GM12873 (cell line): ENCODE measurements around the gene IGSF10.

Experiments used
- CTCF ChIP-seq: IDR thresholded peaks from 2 replicates; pipeline ENCODE4 v1.5.1; 2012; ENCODE audit warnings: low read depth, mild to moderate bottlenecking, moderate library complexity, low read length, control low read depth; ENCODE audit not compliant: insufficient read depth; ENCODE audit errors: missing control alignments

IGSF10 gene

GRCh38 chr3:151460774-151461450 lies at the start of gene IGSF10:
IGSF10 (minus strand) TSS chr3:151461061; CDS start chr3:151458709, 2,352 bp downstream.
- no peak for TF ChIP-seq CTCF

DNA sequence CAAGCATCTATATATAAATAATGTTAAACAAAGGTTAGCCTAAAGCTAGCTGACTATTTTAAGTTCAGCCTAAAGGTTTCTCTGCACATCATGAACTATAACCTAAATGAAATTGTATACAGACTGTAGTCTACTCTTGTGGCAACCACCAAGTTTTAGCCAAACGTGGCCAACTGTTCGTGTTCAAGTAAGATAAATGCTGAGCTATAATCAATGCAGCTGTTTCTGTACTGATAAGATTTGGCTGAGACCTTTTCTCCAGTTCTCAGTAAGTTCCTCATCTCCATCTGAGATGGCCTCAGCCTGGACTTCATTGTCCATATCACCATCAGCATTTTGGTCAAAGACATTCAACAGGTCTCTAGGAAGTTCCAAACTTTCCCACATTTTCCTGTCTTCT lies 43.7 kb upstream of the IGSF10 start:
- TF ChIP-seq CTCF = no peak

- no peak for TF ChIP-seq CTCF
These were observed 42.2 kb upstream of the IGSF10 start for GRCh38 chr3:151503074-151503473.

- no peak for TF ChIP-seq CTCF
These were observed 41.2 kb upstream of the IGSF10 start for GRCh38 chr3:151501923-151502632.

- no peak for TF ChIP-seq CTCF
These were observed 40.5 kb upstream of the IGSF10 start for GRCh38 chr3:151501171-151501922.

DNA sequence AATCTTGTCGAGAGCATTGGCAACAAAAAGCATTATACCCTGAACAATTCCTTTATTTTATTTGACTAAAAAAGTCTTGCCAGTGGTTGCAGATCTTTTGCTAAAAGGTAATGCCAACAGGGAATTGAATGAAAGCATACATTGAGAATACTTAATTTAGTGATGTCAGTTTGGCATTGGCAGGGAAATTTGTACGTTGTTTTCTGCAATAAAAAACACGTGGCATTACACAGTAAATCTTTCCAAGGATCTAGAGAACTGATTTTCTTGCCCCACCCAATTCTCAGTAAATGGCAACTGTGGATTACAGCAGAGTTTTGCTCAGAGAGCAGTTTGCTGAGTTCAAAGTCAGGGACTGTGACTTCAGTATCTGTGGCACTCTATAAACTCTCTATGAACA lies 38.3 kb upstream of the IGSF10 start:
- TF ChIP-seq CTCF = no peak

DNA sequence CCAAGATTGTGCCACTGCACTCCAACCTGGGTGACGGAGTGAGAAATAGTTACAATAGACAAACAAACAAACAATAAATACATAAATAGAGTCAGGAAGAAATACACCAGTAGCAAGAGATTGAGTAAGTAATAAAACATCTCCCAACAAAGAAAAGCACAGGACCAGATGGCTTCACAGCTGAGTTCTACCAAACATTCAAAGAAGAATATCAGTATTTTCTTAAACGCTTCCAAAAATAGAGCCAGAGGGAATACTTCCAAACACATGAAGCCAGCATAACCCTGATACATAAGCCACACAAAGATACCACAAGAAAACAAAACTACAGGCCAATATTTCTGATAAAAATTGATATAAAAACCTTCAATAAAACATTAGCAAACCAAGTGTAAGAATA lies 30.7 kb upstream of the IGSF10 start:
- no peak for TF ChIP-seq CTCF
